Activated CD4-positive, alpha-beta T cell treated with anti-CD3 and anti-CD28 coated beads, Interleukin-2, amount 50 U/mL, for 1 hour (primary cell): ENCODE results near the gene SOCS1.
A peak's percentile ranks its signal among the peaks of the same experiment; 100 is the strongest.

Experiments used
- DNase-seq: peaks from one replicate; pipeline ENCODE4 v3.0.0-alpha.2; 2020

The SOCS1 gene

GRCh38 chr16:11283820-11284248, 27.8 kb upstream of the SOCS1 start:
- no peak for DNase-seq

GRCh38 chr16:11280616-11281522, 24.9 kb upstream of the SOCS1 start, which contains the start of gene PRM1:
Gene PRM1, minus strand, starts transcription at chr16:11281330. Its CDS starts 92 bp downstream, at chr16:11281238.
- DNase-seq: no peak

- DNase-seq: no peak
These were observed 23.0 kb upstream of the SOCS1 start for GRCh38 chr16:11278681-11279628.

GRCh38 chr16:11277607-11278337, 21.8 kb upstream of the SOCS1 start:
- no peak for DNase-seq

- no peak for DNase-seq
These were observed 21.0 kb upstream of the SOCS1 start for GRCh38 chr16:11276896-11277593.

- no peak for DNase-seq
These were observed 20.3 kb upstream of the SOCS1 start, which contains the start of gene PRM2 for GRCh38 chr16:11276143-11276895. Gene PRM2, minus strand, starts transcription at chr16:11276480. Its CDS starts 110 bp downstream, at chr16:11276370.

- DNase-seq: no peak
These were observed 19.0 kb upstream of the SOCS1 start for GRCh38 chr16:11274964-11275363.

GRCh38 chr16:11273721-11274324, 17.8 kb upstream of the SOCS1 start:
- DNase-seq: no peak

- DNase-seq: no peak
These were observed 17.1 kb upstream of the SOCS1 start, which contains the start of gene PRM3 for GRCh38 chr16:11272921-11273720. Gene PRM3, minus strand, starts transcription at chr16:11273629. Its CDS starts 34 bp downstream, at chr16:11273595.

GRCh38 chr16:11272484-11272883, 16.5 kb upstream of the SOCS1 start:
- DNase-seq: no peak

GRCh38 chr16:11271610-11272009, 15.6 kb upstream of the SOCS1 start:
- no peak for DNase-seq

- no peak for DNase-seq
These were observed 14.7 kb upstream of the SOCS1 start for GRCh38 chr16:11270602-11271162.

GRCh38 chr16:11268921-11269375, 12.9 kb upstream of the SOCS1 start, which contains the start of gene TNP2:
Gene TNP2, minus strand, starts transcription at chr16:11269325. Its CDS starts 63 bp downstream, at chr16:11269262.
- no peak for DNase-seq

GRCh38 chr16:11265124-11265523, 9.1 kb upstream of the SOCS1 start:
- no peak for DNase-seq

GRCh38 chr16:11264155-11264832, 8.3 kb upstream of the SOCS1 start:
- DNase-seq: no peak

- DNase-seq: peak; percentile 16
These were observed 7.7 kb upstream of the SOCS1 start for GRCh38 chr16:11263737-11264136.

- no peak for DNase-seq
These were observed 6.9 kb upstream of the SOCS1 start for GRCh38 chr16:11262915-11263314.

GRCh38 chr16:11260596-11260966, 4.6 kb upstream of the SOCS1 start:
- no peak for DNase-seq
